ENCODE data around the gene DNASE1L1. TPM values are rescaled to one million over a fixed set of nuclear protein-coding genes. Genes with fewer than 3 reads are reported as not detected.
A peak's percentile ranks its signal among the peaks of the same experiment; 100 is the strongest.

The DNASE1L1 gene
- total and polyA plus RNA-seq, 4 donors: 9.9 to 24.6 (median 14.9) TPM

GRCh38 chrX:154370300-154371016 lies 38.6 kb downstream of the DNASE1L1 start:
- H3K4me1 ChIP-seq (ENCODE audit: control insufficient read depth, insufficient read depth, low read length): peaks cover 70% of the 10 kb centered on the region
- WGBS (ENCODE audit: insufficient coverage): 23% methylated on average over 63 of the region's 63 CpGs
- H3K4me3 ChIP-seq (ENCODE audit: low read depth, low read length): peak overlapping the region; percentile 77
- peak in 1 of 6 donors; percentile 62 for DNase-seq (ENCODE audit: low read depth in 4 of 6, low spot score in 6 of 6)
- H3K27ac ChIP-seq (ENCODE audit: low read depth, low read length): peak overlapping the region; percentile 91
- no peaks in the 10 kb centered on the region for H3K27me3 ChIP-seq (ENCODE audit: control insufficient read depth, insufficient read depth, low read length)
- H3K36me3 ChIP-seq (ENCODE audit: control insufficient read depth, insufficient read depth, low read length): peaks cover 35% of the 10 kb centered on the region
- no peaks in the 10 kb centered on the region for H3K9me3 ChIP-seq (ENCODE audit: control insufficient read depth, insufficient read depth, low read length)

DNA sequence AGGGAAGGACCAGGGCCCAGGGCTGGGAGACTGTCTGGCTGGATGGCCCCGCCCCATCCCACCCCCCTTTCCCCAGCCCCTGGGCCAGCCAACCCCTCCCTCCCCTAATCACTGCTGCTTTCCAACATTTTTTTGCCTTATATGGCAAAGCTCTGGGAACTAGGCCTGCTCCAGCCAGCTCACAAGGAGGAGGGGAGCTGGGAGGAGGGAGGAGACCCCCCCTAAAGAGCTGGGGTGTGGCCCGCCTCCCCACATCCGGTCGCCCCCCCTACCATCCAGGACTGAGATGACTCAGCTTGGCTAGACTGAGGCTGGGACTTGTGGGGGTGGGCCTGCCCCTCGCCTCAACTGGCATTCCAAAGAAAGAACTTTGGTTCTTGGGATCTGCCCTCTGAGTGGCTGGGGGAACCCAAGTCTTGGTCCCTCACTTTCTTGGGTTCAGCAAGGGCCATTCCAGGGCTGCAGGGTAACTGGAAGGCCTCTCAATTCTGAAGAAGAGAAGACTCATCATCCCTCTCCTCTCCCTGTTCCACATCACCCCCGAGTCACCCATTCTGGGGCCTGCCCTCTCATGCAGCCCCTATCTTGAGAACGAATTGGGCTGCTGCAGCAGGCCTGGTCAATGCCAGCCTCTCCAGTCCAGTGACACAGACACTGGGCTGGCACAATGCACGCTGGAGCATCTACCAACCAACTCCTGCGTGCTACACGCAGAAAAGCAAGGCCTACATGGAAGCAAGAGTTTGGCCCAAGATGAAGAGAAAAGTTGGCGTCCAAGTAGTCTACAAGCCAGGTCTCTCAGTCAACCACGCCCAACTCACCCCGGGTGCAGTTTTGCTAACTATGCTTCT lies 39.4 kb downstream of the DNASE1L1 start:
- DNase-seq (ENCODE audit: low read depth in 4 of 6, low spot score in 6 of 6): peak in 2 of 6 donors; percentile 78 to 90
- WGBS (ENCODE audit: insufficient coverage): 43% methylated on average over 9 of the region's 13 CpGs
- Histone ChIP-seq H3K27me3 (ENCODE audit: control insufficient read depth, insufficient read depth, low read length) (no peaks in the 10 kb centered on the region), H3K36me3 (ENCODE audit: control insufficient read depth, insufficient read depth, low read length) (peaks cover 42% of the 10 kb centered on the region), H3K4me1 (ENCODE audit: control insufficient read depth, insufficient read depth, low read length) (peaks cover 66% of the 10 kb centered on the region), H3K9me3 (ENCODE audit: control insufficient read depth, insufficient read depth, low read length) (no peaks in the 10 kb centered on the region), H3K27ac (ENCODE audit: low read depth, low read length) (peak overlapping the region; percentile 92), H3K4me3 (ENCODE audit: low read depth, low read length) (peak overlapping the region; percentile 77)

GRCh38 chrX:154368630-154369448 lies 40.2 kb downstream of the DNASE1L1 start:
- Histone ChIP-seq H3K27ac (ENCODE audit: low read depth, low read length) (peak overlapping the region; percentile 92), H3K27me3 (ENCODE audit: control insufficient read depth, insufficient read depth, low read length) (no peaks in the 10 kb centered on the region), H3K36me3 (ENCODE audit: control insufficient read depth, insufficient read depth, low read length) (peaks cover 51% of the 10 kb centered on the region), H3K9me3 (ENCODE audit: control insufficient read depth, insufficient read depth, low read length) (no peaks in the 10 kb centered on the region), H3K4me3 (ENCODE audit: low read depth, low read length) (peak overlapping the region; percentile 45), H3K4me1 (ENCODE audit: control insufficient read depth, insufficient read depth, low read length) (peaks cover 61% of the 10 kb centered on the region)
- DNase-seq (ENCODE audit: low read depth in 4 of 6, low spot score in 6 of 6): peak in 1 of 6 donors; percentile 42
- WGBS (ENCODE audit: insufficient coverage): 42% methylated on average over 10 of the region's 16 CpGs

- Histone ChIP-seq H3K27ac (ENCODE audit: low read depth, low read length) (no peak overlapping the region), H3K9me3 (ENCODE audit: control insufficient read depth, insufficient read depth, low read length) (no peaks in the 10 kb centered on the region), H3K4me1 (ENCODE audit: control insufficient read depth, insufficient read depth, low read length) (peaks cover 50% of the 10 kb centered on the region), H3K4me3 (ENCODE audit: low read depth, low read length) (no peak overlapping the region), H3K27me3 (ENCODE audit: control insufficient read depth, insufficient read depth, low read length) (no peaks in the 10 kb centered on the region), H3K36me3 (ENCODE audit: control insufficient read depth, insufficient read depth, low read length) (peaks cover 62% of the 10 kb centered on the region)
- no peak for DNase-seq (ENCODE audit: low read depth in 4 of 6, low spot score in 6 of 6)
- WGBS (ENCODE audit: insufficient coverage): 88% methylated on average over 30 of the region's 31 CpGs
Observed at GRCh38 chrX:154367474-154368308, 41.4 kb downstream of the DNASE1L1 start.

DNA sequence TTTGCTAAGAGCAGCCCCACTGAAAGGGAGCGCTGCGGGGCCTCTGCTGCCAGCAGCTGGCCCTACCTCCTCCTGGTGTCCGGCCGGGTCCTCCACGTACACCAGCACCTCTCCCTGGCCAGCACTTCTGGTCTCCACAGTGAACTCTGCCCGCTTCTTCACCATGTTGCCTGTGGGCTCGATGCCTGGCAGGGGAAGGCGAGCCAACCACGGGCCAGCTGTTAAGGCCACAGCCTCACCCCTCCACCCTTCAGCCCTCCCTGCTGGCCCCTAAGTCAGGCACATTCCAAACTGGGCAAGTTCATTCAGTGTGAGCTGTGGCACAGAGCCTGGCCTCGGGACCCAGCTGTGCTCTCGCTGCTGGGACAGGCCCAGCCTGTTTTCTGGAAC lies 42.4 kb downstream of the DNASE1L1 start:
- Histone ChIP-seq H3K4me1 (ENCODE audit: control insufficient read depth, insufficient read depth, low read length) (peaks cover 40% of the 10 kb centered on the region), H3K27me3 (ENCODE audit: control insufficient read depth, insufficient read depth, low read length) (no peaks in the 10 kb centered on the region), H3K9me3 (ENCODE audit: control insufficient read depth, insufficient read depth, low read length) (no peaks in the 10 kb centered on the region), H3K4me3 (ENCODE audit: low read depth, low read length) (no peak overlapping the region), H3K36me3 (ENCODE audit: control insufficient read depth, insufficient read depth, low read length) (peaks cover 73% of the 10 kb centered on the region), H3K27ac (ENCODE audit: low read depth, low read length) (no peak overlapping the region)
- WGBS (ENCODE audit: insufficient coverage): 86% methylated on average over 11 of the region's 11 CpGs
- DNase-seq (ENCODE audit: low read depth in 4 of 6, low spot score in 6 of 6): no peak

DNA sequence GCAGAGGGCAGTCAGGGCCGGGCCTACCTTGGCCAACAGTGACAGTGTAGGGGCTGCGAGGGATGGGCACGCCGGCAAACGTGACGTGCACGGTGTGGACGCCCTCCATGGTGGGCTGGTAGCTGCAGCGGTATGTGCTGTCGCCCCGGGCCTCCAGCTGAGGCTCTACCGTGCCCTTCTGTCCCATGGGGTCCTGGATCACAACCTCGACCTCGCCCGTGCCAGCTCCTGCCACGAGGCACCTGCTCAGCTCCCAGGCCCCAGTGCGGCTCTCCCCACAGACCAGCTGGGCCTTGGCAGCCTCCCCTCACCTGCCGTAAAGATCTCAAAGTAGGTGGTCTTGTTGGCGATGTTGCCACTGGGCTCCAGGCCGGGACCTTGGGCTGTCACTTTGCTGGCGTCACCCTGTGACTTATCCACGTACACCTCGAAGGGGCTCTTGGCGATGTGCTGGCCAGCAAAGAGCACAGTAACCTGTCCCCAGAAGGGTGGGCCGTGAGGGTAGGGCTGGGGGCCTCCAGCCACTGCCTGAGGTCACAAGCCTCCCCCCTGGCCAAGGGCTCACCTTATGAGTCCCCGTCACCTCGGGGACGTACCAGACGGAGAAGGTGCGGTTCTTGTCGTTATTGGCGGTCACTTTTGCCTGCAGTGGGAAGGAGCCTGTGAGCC lies 42.9 kb downstream of the DNASE1L1 start:
- no peak for DNase-seq (ENCODE audit: low read depth in 4 of 6, low spot score in 6 of 6)
- Histone ChIP-seq H3K9me3 (ENCODE audit: control insufficient read depth, insufficient read depth, low read length) (no peaks in the 10 kb centered on the region), H3K27me3 (ENCODE audit: control insufficient read depth, insufficient read depth, low read length) (no peaks in the 10 kb centered on the region), H3K4me3 (ENCODE audit: low read depth, low read length) (no peak overlapping the region), H3K36me3 (ENCODE audit: control insufficient read depth, insufficient read depth, low read length) (peaks cover 78% of the 10 kb centered on the region), H3K4me1 (ENCODE audit: control insufficient read depth, insufficient read depth, low read length) (peaks cover 36% of the 10 kb centered on the region), H3K27ac (ENCODE audit: low read depth, low read length) (no peak overlapping the region)
- whole genome bisulfite sequencing (ENCODE audit: insufficient coverage): 89% methylated on average over 32 of the region's 32 CpGs

- peaks cover 85% of the 10 kb centered on the region for H3K36me3 ChIP-seq (ENCODE audit: control insufficient read depth, insufficient read depth, low read length)
- 84% methylated on average over 19 of the region's 20 CpGs for WGBS (ENCODE audit: insufficient coverage)
- H3K9me3 ChIP-seq (ENCODE audit: control insufficient read depth, insufficient read depth, low read length): no peaks in the 10 kb centered on the region
- DNase-seq (ENCODE audit: low read depth in 4 of 6, low spot score in 6 of 6): no peak
- no peaks in the 10 kb centered on the region for H3K27me3 ChIP-seq (ENCODE audit: control insufficient read depth, insufficient read depth, low read length)
- no peak overlapping the region for H3K4me3 ChIP-seq (ENCODE audit: low read depth, low read length)
- no peak overlapping the region for H3K27ac ChIP-seq (ENCODE audit: low read depth, low read length)
- peaks cover 36% of the 10 kb centered on the region for H3K4me1 ChIP-seq (ENCODE audit: control insufficient read depth, insufficient read depth, low read length)
Observed at GRCh38 chrX:154365052-154365600, 43.9 kb downstream of the DNASE1L1 start.

- Histone ChIP-seq H3K4me1 (ENCODE audit: control insufficient read depth, insufficient read depth, low read length) (peaks cover 25% of the 10 kb centered on the region), H3K27ac (ENCODE audit: low read depth, low read length) (no peak overlapping the region), H3K9me3 (ENCODE audit: control insufficient read depth, insufficient read depth, low read length) (no peaks in the 10 kb centered on the region), H3K36me3 (ENCODE audit: control insufficient read depth, insufficient read depth, low read length) (peaks cover 94% of the 10 kb centered on the region), H3K4me3 (ENCODE audit: low read depth, low read length) (no peak overlapping the region), H3K27me3 (ENCODE audit: control insufficient read depth, insufficient read depth, low read length) (no peaks in the 10 kb centered on the region)
- WGBS (ENCODE audit: insufficient coverage): 87% methylated on average over 20 of the region's 20 CpGs
- DNase-seq (ENCODE audit: low read depth in 4 of 6, low spot score in 6 of 6): no peak
Observed at GRCh38 chrX:154363706-154364439, 45.2 kb downstream of the DNASE1L1 start.

Measured in spinal cord (tissue), 10 donors.